GM18858 (cell line): ENCODE results near the gene MT1B.
"Not testable (repeated sequence)": the region's sequence is repeated elsewhere in the genome, so short reads cannot be mapped to it uniquely, and the experiment has no call there.

Experiments used
- ATAC-seq: cut with Tn5 transposase; IDR thresholded peaks from one replicate; pipeline ENCODE4 v1.9.1; 2021; ENCODE audit not compliant: unreplicated experiment

MT1B gene

DNA sequence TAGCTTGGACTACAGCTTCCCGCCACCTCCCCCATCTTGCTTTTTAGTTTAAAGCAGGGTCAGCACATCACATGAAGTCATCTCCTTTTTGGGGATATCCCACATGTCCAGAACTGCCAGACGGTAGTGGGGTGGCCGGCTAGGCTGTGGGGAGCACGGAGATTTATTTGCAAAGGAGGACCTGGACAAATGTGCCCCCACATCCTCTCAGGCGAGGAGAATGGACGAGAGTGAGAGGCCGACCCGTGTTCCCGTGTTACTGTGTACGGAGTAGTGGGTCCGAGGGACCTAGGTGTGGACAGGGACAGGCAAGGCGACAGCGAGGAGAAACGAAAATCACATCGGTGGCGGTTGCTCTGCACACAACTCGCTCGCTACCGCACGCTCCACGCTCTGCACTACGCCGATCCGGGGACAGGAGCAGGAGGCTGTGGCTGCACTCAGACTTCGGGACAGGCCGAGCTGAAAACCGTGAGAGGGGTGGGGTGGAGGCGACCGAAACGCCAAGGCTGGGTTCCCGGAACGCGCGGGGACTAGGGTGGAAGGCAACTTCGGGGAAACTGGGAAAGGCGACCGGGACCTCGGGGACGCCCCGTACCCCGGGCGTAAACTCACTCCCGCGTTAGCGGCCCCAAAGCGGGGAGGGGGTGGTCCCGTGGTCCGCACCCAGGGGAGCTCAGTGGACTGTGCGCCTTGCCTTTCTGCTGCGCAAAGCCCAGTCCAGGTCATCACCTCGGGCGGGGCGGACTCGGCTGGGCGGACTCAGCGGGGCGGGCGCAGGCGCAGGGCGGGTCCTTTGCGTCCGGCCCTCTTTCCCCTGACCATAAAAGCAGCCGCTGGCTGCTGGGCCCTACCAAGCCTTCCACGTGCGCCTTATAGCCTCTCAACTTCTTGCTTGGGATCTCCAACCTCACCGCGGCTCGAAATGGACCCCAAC is 13.6 kb upstream of the MT1B start, which contains the start of gene MT1A:
Gene MT1A, plus strand, starts transcription at position 853 of the 937 bp plus-strand sequence. Its CDS starts 73 bp downstream, at position 926.
- ATAC-seq: no peak

DNA sequence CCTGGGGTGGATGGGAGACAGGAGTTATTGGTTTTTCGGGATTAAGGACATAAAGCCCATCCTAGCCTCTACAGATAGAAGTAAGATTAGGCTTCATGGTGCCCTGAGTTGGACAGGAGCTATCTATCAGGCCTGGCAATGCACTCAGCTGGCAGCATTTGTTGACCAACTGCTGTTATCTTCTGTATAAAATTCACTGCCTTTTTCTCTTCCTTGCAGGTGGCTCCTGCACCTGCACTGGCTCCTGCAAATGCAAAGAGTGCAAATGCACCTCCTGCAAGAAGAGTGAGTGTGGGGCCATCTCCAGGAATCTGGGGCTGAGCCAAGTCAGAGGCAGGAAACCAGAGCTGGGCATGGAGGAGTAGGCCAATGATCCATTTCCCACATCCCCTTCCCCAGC is 12.6 kb upstream of the MT1B start:
- no peak for ATAC-seq

DNA sequence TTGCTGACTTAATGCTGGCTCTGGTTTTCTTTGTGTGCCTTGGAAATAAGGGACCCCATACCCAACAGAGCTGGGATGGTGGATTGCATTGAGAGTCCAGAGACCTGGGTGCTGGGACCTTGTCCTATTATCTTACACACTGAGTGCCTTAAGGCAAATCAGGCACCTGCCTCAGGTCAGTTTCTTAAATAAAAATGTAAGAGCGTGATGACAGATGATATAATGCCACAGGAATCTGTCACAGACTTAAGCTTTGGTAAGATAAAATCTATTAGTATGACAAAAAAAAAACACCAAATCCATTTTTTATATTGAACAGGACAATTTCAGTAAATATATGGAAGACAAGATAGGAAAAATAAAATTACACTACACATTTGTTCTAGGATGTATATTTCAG is 11.6 kb upstream of the MT1B start:
- no peak for ATAC-seq

DNA sequence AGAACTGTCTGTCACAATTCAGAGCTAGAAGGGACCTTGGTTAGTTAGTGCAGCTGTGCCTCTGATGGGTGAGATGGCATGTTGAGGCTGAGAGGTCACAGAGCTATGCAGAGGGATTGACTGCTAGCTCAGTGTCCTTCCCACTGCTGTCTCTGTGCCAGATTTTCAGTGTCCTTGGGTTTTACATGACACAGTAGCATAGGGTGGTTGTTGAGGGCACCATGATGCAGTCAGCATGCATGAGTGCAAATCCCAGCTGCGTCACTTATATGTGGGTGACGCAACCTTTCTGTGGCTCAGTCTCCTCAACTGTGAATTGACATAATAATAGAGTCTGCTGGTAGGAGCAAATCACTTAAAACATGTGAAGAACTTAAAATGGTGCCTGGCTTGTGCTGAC is 10.5 kb upstream of the MT1B start:
- no peak for ATAC-seq

DNA sequence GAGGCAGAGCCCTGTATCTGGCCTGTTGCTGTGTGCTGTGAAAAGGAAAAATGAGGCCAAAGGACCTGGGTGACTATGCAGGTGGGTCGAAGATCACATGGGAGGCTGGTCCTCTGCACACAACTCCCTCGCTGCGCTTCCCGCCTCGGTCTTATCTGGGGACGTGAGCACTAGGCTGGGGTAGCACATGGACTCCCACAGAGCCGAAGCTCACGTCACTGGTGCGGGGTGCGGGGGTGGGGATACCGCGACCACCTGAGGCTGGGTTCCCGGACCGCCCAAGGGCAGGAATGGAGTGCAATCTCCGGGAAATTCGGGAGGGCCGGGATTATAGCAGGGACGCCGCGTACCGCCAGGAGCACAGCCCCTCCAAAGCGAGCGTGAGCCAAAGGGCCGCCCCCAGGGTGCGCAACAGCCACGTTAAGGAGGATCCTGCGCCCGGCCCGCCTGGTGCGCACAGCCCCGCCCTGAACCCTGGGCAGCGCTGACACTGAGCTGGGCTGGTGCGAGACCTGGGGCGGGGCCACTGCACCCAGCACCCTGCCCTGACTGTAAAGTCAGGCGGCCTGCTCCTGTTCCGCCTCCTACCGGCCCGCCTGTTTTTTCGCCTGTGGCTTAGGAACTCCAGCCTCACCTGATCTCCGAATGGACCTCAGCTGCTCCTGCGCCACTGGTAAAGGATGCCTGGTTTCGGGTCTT is 8.5 kb upstream of the MT1B start:
- ATAC-seq: peak; percentile 53

DNA sequence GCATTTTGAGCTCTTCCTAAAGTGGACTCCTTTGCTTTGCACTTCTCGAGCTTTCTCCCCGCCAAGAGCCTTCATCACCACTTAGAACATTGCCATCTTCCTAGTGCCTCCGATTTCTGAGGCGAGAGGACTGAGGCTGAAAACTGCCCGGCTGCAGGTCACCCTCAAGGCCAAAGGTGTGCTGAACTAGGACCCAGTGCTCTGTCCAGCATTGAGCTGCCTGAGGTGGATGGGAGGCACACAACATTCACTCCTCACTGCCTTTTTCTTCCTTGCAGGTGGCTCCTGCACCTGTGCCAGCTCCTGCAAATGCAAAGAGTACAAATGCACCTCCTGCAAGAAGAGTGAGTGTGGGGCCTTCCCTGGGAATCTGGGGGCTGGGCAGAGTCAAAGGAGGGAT is 7.9 kb upstream of the MT1B start:
- ATAC-seq: no peak

DNA sequence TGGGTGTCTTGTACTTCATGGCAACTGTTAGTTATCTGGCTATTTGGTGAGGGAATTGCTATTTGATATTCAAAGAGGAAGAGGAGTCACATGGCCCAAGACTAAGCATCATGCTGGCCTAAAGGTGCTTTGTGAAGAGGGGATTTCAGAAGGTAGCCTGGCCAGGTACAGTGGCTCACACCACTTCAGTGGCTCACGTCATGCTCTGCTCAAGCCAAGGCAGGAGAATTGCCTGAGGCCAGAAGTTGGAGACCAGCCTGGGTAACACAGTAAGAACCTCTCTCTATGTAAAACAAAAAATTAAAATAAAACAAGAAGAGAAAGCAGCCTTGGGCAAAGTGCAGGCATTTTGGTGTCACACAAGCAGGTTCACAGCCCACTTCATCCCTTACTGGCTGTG is 6.4 kb upstream of the MT1B start:
- ATAC-seq: no peak

DNA sequence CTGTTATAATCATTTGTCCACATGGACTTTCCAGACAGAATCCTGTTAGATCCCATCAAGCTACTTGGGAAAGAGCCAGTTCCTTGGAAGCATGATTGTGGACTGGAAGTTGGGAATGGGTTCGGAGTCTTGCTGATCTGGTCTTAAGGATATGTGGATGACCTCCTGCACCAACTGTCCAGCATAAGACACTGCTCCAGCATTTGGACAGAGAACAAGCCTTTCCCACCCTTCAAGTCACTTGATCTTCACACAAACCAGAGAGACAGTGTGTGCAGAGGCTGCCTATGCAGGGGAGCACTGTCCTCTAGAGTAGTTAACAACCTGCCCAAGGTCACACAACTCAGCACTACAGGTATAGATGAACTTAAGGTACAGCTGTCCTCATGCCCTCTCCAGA is 5.8 kb upstream of the MT1B start:
- no peak for ATAC-seq

DNA sequence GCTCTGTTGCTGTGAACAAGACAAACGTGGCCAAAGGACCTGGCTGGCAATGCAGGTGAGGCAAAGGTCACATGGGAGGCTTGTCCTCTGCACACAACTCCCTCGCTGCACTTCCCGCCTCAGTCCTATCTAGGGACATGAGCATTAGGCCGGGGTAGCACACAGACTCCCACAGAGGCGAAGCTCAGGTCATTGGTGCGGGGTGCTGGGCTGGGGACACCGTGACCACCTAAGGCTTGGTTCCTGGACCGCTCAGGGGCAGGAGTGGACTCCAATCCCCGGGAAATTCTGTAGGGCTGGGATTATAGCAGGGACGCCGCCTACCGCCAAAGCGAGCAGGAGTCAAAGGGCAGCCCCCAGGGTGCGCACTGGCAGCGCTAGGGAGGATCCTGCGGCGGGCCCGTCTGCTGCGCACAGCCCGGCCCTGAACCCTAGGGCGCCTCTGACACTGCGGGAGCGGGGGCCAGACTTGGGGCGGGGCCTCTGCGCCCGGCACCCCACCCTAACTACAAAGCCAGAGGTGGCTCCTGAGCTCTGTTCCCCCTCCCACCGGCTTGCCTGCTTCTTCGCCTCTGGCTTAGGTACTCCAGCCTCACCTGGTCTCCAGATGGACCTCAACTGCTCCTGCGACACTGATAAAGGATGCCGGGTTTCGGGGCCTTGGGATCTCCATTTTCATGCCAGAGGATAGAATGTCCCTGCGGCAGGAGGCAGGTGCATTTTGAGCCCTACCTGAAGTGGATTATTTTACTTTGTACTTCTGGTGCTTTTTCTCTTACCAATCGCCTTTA is 3.9 kb upstream of the MT1B start:
- no peak for ATAC-seq

DNA sequence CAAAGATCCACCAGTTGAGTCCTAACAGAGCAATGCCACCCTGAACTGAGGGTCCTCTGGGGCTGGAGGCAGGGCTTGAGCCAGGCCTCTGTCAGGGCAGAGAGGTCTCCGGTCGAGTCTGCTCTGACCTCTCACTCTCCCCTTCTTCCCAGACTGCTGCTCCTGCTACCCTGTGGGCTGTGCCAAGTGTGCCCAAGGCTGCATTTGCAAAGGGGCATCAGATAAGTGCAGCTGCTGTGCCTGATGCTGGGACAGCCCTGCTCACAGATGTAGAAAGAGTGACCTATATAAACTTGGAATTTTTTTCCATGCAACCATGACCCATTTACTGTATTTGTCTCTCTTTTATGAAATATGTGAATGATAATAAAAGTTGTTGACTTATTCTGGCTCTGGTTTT is 2.4 kb upstream of the MT1B start:
- ATAC-seq: no peak

DNA sequence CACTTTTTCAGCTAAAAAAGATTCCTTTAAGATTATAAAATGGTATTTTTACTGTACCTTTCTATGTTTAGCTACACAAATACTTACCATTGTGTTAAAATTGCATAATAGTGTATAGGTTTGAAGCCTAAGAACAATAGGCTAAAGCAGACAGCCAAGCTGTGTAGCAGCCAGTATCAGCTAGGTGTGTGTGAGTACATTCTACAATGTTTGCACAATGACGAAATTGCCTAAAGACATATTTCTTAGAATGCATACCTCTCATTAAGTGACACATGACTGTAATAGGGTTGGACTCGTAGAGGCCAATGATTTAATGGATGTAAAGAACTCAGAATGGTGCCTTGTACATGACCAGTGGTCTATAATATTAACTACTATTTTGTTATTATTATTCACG is 1.9 kb upstream of the MT1B start:
- no peak for ATAC-seq

DNA sequence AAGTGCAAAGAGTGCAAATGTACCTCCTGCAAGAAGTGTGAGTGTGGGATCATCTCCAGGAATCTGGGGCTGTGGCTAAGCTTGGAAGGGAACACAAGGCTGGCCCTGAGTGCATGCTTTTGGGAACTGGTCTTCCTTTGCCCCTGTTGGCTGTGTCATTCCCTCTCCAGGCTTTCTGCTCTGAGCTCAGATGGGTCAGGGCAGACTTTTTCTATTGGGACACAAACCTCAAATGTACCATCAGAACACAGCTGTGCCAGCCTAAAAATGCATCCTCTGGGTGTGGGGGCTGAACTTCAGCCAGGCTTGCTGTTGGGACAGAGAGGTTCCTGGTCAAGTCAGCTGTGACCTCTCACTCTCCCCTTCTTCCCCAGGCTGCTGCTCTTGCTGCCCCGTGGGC is 914 bp downstream of the MT1B start:
- no peak for ATAC-seq

DNA sequence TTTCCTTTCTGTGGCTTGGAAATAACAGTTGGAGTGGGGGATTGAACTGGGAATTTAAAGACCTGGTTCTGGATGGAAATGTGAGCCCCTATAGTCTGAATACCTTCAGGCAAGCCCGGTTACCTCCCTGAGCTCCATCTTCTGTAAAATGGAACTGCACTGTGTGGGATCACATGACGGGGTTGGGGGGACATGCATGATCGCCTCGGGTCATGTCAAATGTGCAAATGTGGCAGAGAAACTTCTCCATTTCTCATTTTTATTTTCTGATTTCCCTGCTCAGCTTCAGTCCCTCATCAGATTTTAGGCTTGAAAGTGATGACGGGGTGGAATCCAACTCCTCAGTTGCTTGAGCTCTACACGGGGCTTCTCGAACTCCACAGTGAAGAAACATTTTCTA is 1.5 kb downstream of the MT1B start:
- ATAC-seq: no peak

DNA sequence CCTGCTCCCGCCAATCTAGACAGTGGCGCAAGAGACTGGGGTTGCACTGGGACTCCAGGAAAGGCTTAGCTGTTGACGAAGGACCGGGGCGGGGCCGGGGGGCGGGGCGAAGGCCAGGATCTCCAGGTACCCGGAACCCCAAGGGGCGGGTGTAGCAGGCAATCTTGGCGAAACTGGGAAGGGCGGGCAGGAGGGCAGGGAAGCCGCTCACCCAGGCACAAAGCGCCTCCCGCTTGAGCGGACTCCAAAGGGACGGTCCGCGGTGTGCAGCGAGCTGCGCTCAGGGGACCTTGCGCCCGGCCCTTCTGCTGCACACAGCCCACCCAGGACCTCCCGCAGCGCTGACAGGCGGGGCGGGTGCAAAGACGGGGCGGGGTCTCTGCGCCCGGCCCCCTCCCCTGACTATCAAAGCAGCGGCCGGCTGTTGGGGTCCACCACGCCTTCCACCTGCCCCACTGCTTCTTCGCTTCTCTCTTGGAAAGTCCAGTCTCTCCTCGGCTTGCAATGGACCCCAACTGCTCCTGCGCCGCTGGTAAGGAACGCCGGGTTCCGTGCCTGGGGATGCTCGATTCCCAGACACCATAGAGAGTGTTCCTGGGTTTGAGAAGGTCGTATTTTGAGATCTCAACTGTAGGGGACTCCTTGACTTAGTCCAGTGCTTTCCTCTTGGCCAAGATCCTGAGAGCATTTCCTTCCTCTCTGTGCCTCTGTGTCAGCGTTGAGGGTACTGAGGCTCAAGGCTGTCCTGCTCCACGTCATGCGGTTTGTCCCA is 6.1 kb downstream of the MT1B start, which contains the start of gene MT1F:
Gene MT1F, plus strand, starts transcription at position 405 of the 772 bp plus-strand sequence. Its CDS starts 100 bp downstream, at position 505.
- ATAC-seq: no peak

DNA sequence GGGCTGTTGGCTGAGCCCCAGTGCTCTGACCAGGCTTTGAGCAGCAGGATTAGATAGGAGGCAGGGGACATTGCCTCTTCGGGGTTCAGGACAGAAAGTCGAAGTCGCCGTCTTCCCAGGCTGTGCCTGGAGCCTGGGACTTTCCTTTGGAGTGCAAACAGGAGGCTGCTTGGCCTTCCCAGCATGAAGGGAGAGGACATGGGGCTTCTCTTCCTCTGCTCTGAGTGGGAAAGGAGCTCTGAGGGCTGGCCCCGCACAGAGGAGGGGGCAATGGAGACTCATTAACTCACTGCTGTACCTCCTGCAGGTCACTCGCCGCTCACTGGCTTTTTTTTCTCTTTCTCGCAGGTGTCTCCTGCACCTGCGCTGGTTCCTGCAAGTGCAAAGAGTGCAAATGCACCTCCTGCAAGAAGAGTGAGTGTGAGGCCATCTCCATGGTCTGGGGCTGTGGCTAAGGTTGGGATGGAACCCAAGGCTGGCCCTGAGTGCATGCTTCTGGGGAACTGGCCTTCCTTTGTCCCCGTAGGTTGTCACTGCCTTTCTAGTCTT is 6.7 kb downstream of the MT1B start:
- ATAC-seq: no peak

DNA sequence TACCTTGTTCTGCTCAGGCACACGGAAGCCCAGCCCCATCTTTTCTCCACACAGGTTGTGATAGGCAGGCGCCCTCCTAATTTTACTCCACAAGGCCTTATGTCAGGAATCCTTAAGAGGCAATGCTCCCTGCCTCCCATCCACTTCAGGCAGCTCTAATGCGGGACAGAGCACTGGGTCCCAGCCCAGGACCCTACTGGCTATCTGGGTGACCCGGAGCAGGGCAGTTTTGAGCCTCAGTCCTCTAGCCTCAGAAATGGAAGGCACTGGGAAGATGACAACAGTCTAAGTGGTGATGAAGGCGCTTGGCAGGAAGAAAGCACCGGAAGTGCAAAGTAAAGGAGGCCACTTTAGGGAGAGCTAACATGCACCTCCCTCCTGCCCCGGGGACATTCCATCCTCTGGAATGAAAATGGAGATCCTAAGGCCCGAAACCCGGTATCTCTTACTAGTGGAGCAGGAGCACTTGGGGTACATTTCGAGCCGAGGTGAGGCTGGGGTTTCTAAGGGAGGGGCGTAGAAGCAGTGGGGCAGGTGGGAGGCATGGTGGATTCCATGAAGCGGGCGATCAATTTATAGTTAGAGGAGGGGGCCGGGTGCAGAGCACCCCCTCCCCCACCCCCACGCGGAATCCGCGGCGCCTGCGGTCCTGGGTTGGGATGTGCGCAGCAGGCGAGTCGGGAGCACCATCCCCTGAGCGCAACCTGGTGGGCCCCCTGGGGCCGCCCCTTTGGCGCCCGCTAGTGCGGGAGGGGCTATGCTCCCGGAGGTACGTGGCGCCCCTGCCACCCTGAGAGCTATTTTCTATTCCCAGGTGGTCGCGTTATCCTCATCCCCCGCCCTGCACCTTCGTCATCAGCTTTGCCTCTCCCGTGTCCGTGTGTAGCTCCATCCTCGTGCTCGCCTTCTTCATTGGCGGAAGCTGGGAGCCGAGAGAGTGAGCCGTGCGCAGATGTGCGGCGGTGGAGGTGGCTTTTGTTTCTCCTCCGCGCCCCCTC is 11.0 kb downstream of the MT1B start:
- ATAC-seq: no peak

DNA sequence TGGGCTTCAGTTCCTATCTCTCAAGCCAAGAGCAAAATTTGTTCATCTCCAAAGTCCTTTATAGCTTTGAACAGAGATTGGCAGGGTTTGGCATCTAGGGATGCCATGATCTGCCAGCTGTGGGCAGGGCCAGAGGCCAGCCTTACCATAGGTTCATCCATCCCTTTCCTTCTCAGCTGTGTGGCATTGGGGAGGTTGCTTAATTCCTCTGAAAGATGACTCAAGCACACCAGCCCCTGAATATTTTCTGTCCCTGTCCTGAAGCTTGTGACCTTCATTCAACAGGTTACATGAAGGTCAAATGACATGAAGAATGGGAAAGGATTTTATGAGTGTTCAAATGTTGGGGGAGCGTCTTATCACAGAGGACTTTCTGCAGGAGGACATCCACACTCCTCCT is 12.8 kb downstream of the MT1B start:
- no peak for ATAC-seq

DNA sequence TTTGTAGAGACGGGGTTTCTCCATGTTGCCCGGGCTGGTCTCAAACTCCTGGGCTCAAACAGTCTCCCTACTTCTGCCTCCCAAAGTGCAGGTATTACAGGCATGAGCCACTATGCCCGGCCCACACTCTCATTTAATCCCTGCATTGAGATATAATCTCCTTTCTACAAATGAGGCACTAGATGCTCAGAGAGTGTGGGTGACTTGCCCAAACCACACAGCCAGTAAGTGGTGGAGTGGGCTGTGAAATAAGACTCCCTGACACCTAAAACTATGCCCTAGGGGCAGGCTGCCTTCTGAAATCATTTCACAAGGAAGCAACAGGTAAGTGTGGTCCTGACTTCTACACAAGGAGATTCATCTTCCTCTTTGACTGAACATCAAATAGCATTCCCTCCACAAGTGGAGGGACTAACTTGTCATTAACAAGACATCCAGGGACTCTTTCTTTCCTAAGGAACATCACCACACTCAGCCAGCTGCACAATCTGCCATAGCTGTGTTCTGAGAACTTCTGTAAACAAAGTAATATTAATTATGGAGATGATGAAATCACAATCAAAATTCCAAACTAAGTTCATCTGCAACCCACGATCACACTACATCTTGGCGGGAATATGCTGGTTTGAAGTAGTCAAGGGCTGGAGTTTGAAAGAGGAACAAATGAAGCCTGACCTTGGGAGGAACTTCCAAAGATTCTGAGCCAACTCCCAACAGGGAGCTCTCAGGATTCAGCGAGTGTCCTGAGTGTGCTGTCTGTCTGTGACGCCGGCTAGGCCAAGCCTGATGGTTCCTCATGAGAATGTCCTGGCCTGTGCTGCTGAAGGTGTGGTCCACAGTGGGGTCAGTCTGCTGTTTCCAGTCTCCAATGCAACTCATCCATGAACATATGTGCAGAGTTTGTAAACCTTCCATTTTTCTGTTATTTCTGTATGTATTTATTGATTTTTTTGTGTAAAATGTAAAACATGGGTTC is 13.9 kb downstream of the MT1B start:
- ATAC-seq: not testable (repeated sequence)
